SK-N-SH treated with all-trans-retinoic acid at 6 μM for 48 hours (cell line): ENCODE data around the gene AGBL2.

ENCODE experiments used
- ARNTL ChIP-seq: fragments of 450-650 bp; formaldehyde crosslinking; IDR thresholded peaks from 2 replicates; pipeline ENCODE4 v1.5.0; 2020; ENCODE audit warnings: low read depth, mild to moderate bottlenecking, moderate library complexity, borderline replicate concordance
- CREB5 ChIP-seq: fragments of 250-450 bp; sonication (Bioruptor Pico); IDR thresholded peaks from 2 replicates; pipeline ENCODE4 v1.5.1; 2020; ENCODE audit warnings: low read depth, mild to moderate bottlenecking, moderate library complexity
- CSRNP3 ChIP-seq: fragments of 250-450 bp; sonication (Bioruptor Pico); IDR thresholded peaks from 2 replicates; pipeline ENCODE4 v1.5.1; 2021; ENCODE audit warnings: mild to moderate bottlenecking, moderate library complexity
- ESRRG ChIP-seq: fragments of 250-450 bp; sonication (Bioruptor Pico); IDR thresholded peaks from 2 replicates; pipeline ENCODE4 v1.6.1; 2021; ENCODE audit warnings: mild to moderate bottlenecking
- OSR1 ChIP-seq: fragments of 250-450 bp; sonication (Bioruptor Pico); IDR thresholded peaks from 2 replicates; pipeline ENCODE4 v1.8.0; 2022; ENCODE audit warnings: moderate library complexity, mild to moderate bottlenecking, inconsistent platforms
- PATZ1 ChIP-seq: fragments of 250-450 bp; sonication (Bioruptor Pico); IDR thresholded peaks from 2 replicates; pipeline ENCODE4 v1.8.0; 2020; ENCODE audit warnings: mild to moderate bottlenecking, moderate library complexity, borderline replicate concordance
- RARB ChIP-seq: fragments of 250-450 bp; sonication (Bioruptor Pico); IDR thresholded peaks from 2 replicates; pipeline ENCODE4 v1.8.0; 2021; ENCODE audit warnings: mild to moderate bottlenecking, moderate library complexity
- TOX ChIP-seq: fragments of 250-450 bp; sonication (Bioruptor Pico); IDR thresholded peaks from 2 replicates; pipeline ENCODE4 v1.8.0; 2021; ENCODE audit warnings: mild to moderate bottlenecking, moderate library complexity, borderline replicate concordance
- TSHZ2 ChIP-seq: fragments of 250-450 bp; sonication (Bioruptor Pico); IDR thresholded peaks from 2 replicates; pipeline ENCODE4 v1.5.0; 2020; ENCODE audit warnings: mild to moderate bottlenecking, moderate library complexity
- ZFP3 ChIP-seq: fragments of 250-450 bp; sonication (Bioruptor Pico); IDR thresholded peaks from 2 replicates; pipeline ENCODE4 v1.5.0; 2020; ENCODE audit warnings: mild to moderate bottlenecking, moderate library complexity

- no peak for TF ChIP-seq ESRRG (CRISPR knock-in tag)
- no peak for TF ChIP-seq TOX (CRISPR knock-in tag)
- TF ChIP-seq ARNTL (CRISPR knock-in tag), result no peak
- no peak for TF ChIP-seq CSRNP3
- no peak for TF ChIP-seq PATZ1
- TF ChIP-seq OSR1 (CRISPR knock-in tag), result no peak
- TF ChIP-seq TSHZ2 (CRISPR knock-in tag), result no peak
- no peak for TF ChIP-seq ZFP3 (CRISPR knock-in tag)
- no peak for TF ChIP-seq RARB (CRISPR knock-in tag)
- TF ChIP-seq CREB5 (CRISPR knock-in tag), result no peak
Measured at GRCh38 chr11:47661245-47661644, 53.9 kb downstream of the AGBL2 start.
